Fibroblast of the aortic adventitia (primary cell): ENCODE data around the gene TBC1D4. TPM values are rescaled to one million over a fixed set of nuclear protein-coding genes. Genes with fewer than 3 reads are reported as not detected.
A peak's percentile ranks its signal among the peaks of the same experiment; 100 is the strongest.

ENCODE experiments used
- DNase-seq: peaks from one replicate; pipeline ENCODE4 v3.0.0-alpha.2; 2010; ENCODE audit warnings: low read depth
- H3K4me3 ChIP-seq: 2 replicates; pipeline ENCODE4 v1.5.1; 2011; ENCODE audit warnings: low read depth, mild to moderate bottlenecking, control low read depth, low read length, moderate library complexity
- total RNA-seq: library from RNA; depleted of rRNA; stranded (reverse); fragments of >200 nt; gene quantifications from 2 replicates; pipeline ENCODE4 v1.2.3, GENCODE V29; 2012; ENCODE audit warnings: low replicate concordance
- TF ChIP-seq, protein P1 (sequence below): IDR thresholded peaks from 2 replicates; pipeline ENCODE4 v1.5.1; 2011; ENCODE audit warnings: mild to moderate bottlenecking, low read length, control low read depth, inconsistent platforms; ENCODE audit not compliant: insufficient read depth

TBC1D4 gene
- total RNA-seq, 1 donor: 9.5 TPM

DNA sequence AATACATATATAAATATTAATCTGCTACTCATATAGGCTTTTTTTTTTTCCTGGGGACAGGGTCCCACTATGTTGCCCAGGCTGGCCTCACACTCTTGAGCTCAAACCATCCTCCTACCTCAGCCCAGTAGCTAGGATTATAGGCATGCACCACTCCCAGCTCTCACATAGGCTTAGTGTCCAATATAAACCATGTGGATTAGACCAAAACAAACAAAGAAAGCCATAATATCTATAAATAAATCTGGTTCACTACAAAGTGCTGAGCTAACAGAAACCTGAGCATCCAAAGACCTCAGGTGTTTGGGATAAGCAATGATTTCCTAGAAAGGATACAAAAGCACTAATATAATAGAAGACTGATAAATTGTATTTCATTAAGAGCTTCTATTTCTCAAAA lies 26.0 kb downstream of the TBC1D4 start:
- no peak for DNase-seq
- H3K4me3 ChIP-seq: no peak overlapping the region
- TF ChIP-seq, protein P1, sequence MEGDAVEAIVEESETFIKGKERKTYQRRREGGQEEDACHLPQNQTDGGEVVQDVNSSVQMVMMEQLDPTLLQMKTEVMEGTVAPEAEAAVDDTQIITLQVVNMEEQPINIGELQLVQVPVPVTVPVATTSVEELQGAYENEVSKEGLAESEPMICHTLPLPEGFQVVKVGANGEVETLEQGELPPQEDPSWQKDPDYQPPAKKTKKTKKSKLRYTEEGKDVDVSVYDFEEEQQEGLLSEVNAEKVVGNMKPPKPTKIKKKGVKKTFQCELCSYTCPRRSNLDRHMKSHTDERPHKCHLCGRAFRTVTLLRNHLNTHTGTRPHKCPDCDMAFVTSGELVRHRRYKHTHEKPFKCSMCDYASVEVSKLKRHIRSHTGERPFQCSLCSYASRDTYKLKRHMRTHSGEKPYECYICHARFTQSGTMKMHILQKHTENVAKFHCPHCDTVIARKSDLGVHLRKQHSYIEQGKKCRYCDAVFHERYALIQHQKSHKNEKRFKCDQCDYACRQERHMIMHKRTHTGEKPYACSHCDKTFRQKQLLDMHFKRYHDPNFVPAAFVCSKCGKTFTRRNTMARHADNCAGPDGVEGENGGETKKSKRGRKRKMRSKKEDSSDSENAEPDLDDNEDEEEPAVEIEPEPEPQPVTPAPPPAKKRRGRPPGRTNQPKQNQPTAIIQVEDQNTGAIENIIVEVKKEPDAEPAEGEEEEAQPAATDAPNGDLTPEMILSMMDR: no peak

DNA sequence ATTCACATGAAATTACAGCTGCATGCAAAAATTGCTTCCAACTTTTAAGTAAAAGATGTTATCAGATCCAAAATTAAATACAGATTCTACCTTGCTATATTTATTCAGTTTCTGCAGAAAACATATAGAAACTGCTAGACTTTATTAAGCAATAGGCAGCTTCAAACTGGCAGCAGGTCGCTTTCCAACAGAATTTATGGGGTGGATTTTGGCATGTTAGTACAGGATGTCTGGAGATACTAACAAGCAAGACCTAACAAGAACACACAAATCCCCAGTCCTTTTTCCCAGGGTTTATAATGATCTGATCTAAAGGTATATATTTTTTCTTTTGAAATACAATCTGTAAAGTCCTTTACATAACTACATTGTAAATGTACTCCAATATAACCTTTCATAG lies 27.5 kb downstream of the TBC1D4 start:
- TF ChIP-seq, protein P1: no peak
- H3K4me3 ChIP-seq: no peak overlapping the region
- DNase-seq: no peak

DNA sequence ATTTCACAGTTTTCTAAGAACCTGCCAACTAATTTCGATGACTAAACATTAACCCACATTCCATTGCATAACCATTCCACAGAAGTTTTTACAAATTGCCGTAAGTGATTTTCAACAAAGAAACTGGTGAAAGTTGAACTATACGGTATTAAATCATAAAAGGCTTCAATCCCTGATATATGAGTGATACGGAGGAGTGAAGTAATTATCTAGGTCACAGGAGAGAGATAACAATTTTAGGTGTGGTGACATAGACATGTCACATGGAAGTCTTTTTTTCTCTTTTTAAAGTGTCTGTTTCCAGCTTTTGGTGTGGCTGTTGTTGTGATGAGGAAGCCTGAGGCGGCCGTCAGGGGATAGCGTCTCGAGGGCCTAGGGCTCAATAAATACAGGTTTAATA lies 29.4 kb downstream of the TBC1D4 start:
- H3K4me3 ChIP-seq: no peak overlapping the region
- peak; percentile 47 for DNase-seq
- TF ChIP-seq, protein P1: no peak

DNA sequence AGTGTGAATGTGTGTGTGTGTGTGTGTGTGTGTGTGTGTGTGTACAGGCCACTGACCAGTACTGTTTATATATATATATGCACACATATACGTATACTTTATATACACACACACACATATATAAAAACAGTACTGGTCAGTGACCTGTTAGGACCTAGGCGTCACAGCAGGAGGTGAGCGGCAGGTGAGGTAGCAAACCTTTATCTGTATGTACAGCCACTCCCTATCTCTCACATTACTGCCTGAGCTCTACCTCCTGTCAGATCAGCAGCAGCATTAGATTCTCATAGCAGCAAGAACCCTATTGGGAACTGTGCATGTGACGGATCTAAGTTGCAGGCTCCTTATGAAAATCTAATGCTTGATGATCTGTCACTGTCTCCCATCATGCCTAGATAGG lies 34.5 kb downstream of the TBC1D4 start:
- no peak overlapping the region for H3K4me3 ChIP-seq
- DNase-seq: no peak
- TF ChIP-seq, protein P1: no peak

DNA sequence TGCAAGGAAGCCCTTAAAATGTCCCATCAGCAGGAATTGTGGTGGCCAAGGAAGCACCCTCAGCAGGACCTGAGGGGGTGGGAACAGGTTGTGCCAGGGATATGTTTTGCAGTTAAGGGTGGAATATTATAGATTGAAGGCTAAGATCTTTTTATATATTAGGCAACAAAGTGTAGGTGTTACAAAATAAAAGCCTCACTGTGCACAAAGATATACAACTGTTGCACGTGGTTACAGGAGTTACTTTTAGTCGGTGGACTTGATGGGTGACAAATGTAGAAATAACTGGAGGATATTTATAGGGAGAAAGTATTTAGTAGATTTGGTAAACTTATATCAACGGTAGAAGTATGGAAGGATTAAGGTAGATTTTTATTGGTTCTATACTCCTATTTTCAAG lies 35.1 kb downstream of the TBC1D4 start:
- TF ChIP-seq, protein P1: no peak
- no peak overlapping the region for H3K4me3 ChIP-seq
- DNase-seq: no peak

DNA sequence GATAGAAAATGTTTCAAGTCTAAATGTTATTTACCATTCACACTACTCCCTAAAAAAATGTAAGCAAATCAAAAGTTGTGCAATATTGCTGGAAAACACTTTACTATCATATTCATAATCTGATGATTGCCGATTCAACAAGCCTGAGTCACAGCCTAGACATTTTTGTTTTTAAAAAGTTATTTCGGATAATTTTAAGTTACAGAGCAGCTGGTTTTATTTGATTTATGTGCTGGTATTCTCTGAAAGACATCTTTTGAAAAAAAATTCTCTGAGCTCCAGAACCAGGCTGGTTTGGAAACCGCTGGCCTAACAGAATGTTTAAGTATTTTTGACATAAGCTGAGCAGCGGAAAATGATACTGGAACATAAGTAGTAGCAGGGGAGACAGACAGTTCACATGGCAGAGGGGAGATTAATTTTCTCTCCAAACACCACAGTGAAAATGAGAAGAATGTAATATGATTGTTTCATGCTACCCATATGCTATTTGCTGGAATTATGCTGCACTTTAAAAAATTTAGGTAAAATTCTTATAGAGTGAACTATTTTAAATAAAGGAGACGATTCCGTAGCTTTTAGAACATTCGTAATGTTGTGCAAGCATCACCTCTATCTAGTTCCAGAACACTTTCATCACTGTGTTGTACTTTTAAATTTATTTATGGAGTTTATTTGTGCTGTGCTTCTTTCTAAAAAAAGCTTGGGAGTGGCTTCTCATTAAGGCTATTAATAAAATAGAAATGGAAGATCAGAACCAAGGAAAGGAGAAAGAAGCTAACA lies 36.1 kb downstream of the TBC1D4 start:
- TF ChIP-seq, protein P1: no peak
- peak; percentile 64 for DNase-seq
- peak overlapping the region; percentile 34 for H3K4me3 ChIP-seq

DNA sequence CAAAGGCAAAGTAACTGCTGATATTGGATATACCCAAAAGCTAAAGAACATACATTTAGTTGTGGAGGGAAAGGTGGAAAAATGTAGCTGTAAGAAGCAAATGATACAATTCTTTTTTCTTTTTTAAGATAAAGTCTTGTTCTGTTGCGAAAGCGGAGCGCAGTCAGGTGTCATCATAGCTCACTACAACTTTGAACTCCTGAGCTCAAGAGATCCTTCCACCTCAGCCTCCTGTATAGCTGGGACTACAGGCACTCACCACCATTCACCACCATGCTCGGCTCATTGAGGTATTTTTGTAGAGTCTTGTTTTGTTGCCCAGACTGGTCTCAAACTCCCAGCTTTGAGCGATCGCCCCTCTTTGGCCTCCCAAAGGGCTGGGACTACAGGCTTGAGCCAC lies 38.0 kb downstream of the TBC1D4 start:
- no peak for DNase-seq
- no peak overlapping the region for H3K4me3 ChIP-seq
- TF ChIP-seq, protein P1: no peak
